Testis (tissue), 3 donors: ENCODE results near the gene LGALS3BP. TPM values are rescaled to one million over a fixed set of nuclear protein-coding genes. Genes with fewer than 3 reads are reported as not detected.

ENCODE experiments used
- DNase-seq: peaks from one replicate; pipeline ENCODE4 v3.0.0-alpha.2; 2019
- H3K27ac ChIP-seq, 2 donors: fragments of 200-600 bp; sonication (generic); one replicate each; pipeline ENCODE4 v1.5.1; 2019
- H3K27me3 ChIP-seq: fragments of 200-600 bp; sonication (generic); one replicate; pipeline ENCODE4 v1.5.1; 2019
- H3K36me3 ChIP-seq: fragments of 200-600 bp; sonication (generic); one replicate; pipeline ENCODE4 v1.5.1; 2017; ENCODE audit warnings: low read depth; ENCODE audit errors: missing control alignments
- H3K4me1 ChIP-seq: fragments of 200-600 bp; sonication (generic); one replicate; pipeline ENCODE4 v1.5.1; 2019
- H3K4me3 ChIP-seq, 2 donors: fragments of 200-600 bp; sonication (generic); one replicate each; pipeline ENCODE4 v1.5.1; 2017 to 2019
- H3K9me3 ChIP-seq: fragments of 200-600 bp; sonication (generic); one replicate; pipeline ENCODE4 v1.5.1; 2017
- CTCF ChIP-seq, 3 experiments: fragments of 450-650 bp in 2 of 3; fragments of 200-600 bp in 1 of 3; sonication (generic) in 1 of 3; IDR thresholded peaks; one replicate each; pipeline ENCODE4 v1.5.1; 2016 to 2019; ENCODE audit warnings: antibody characterized with exemption in 3 of 3, mild to moderate bottlenecking in 2 of 3, moderate library complexity in 1 of 3
- POLR2A ChIP-seq: fragments of 450-650 bp; IDR thresholded peaks from one replicate; pipeline ENCODE4 v1.6.1; 2017; ENCODE audit warnings: antibody characterized with exemption, mild to moderate bottlenecking, moderate library complexity
- WGBS, 2 donors: methylation state at CpG; one replicate each; pipeline ENCODE4 v1.1.5; 2018; 5-methylcytosine and 5-hydroxymethylcytosine counted together
- intact Hi-C: fragments of 100-400 bp; cut with DNase I; formaldehyde crosslinking; loops from one replicate; pipeline ENCODE4 v1.15.1; 2023; ENCODE audit warnings: low total_unique reads
- polyA plus RNA-seq: library from polyadenylated mRNA; stranded (reverse); fragments of 350-450 nt; fragmentation: Illumina TruSeq; extraction: RNeasy Lipid Tissue Mini Kit (QIAGEN cat#74804); gene quantifications from one replicate; pipeline ENCODE4 v1.2.3, GENCODE V29; 2014; ENCODE audit warnings: low read depth, low replicate concordance; ENCODE audit not compliant: insufficient read depth
- total RNA-seq, 2 donors: library from RNA; depleted of rRNA; stranded (reverse); fragments of >200 nt; gene quantifications; one replicate each; pipeline ENCODE4 v1.2.3, GENCODE V29; 2016

LGALS3BP gene
- total and polyA plus RNA-seq, 3 donors from 2014 or later: 328 to 845 (median 498) TPM

- intact Hi-C loops: no loop called here
- 5 to 11% methylated on average over 27 to 33 of the region's 33 CpGs for WGBS, 2 donors
- H3K27me3 ChIP-seq: no peaks in the 10 kb centered on the region
Observed at GRCh38 chr17:78925662-78926555, 53.8 kb downstream of the LGALS3BP start.

GRCh38 chr17:78925234-78925633 lies 54.5 kb downstream of the LGALS3BP start, which contains the start of gene TIMP2:
Gene TIMP2 (minus strand): TSS chr17:78925387. CDS start chr17:78925088, 299 bp downstream.
- 2% methylated on average over 23 of the region's 52 CpGs; no CpG with 5 or more reads in 1 of the 2 donors for WGBS, 2 donors
- peaks cover 42% of the 10 kb centered on the region for H3K4me1 ChIP-seq

More at GRCh38 chr17:78925662-78926555, 53.8 kb downstream of the LGALS3BP start:
- TF ChIP-seq CTCF (IDR thresholded peaks at IDR 0.05) (no peak), POLR2A (no peak)
- no peaks in the 10 kb centered on the region for H3K9me3 ChIP-seq
- no peaks in the 10 kb centered on the region for H3K36me3 ChIP-seq
- H3K27ac ChIP-seq: peak overlapping the region; percentile 93 to 98
- H3K4me3 ChIP-seq: peak overlapping the region; percentile 70 to 79
- H3K4me1 ChIP-seq: peaks cover 35% of the 10 kb centered on the region
- peak; percentile 90 for DNase-seq

GRCh38 chr17:78924481-78925151 lies 55.1 kb downstream of the LGALS3BP start:
- DNase-seq: no peak
- intact Hi-C loops: loop anchor here (5.0 kb wide), 1 partner anchor 42 kb away; no protein-coding TSS in a partner anchor
- no peak for TF ChIP-seq POLR2A
- TF ChIP-seq CTCF (IDR thresholded peaks at IDR 0.05): no peak
- WGBS, 2 donors: 0 to 1% methylated on average over 18 to 25 of the region's 64 CpGs
- H3K4me3 ChIP-seq: peak overlapping the region; percentile 70 to 89
- H3K9me3 ChIP-seq: no peaks in the 10 kb centered on the region
- peak overlapping the region; percentile 89 to 98 for H3K27ac ChIP-seq
- peaks cover 48% of the 10 kb centered on the region for H3K4me1 ChIP-seq
- H3K27me3 ChIP-seq: no peaks in the 10 kb centered on the region
- H3K36me3 ChIP-seq: no peaks in the 10 kb centered on the region

More at GRCh38 chr17:78925234-78925633, 54.5 kb downstream of the LGALS3BP start, which contains the start of gene TIMP2:
- Histone ChIP-seq H3K4me3 (peak within 1 kb of the TSS; percentile 70 to 89), H3K36me3 (no peaks in the 10 kb centered on the region), H3K27ac (peak within 1 kb of the TSS; percentile 93 to 98), H3K27me3 (no peaks in the 10 kb centered on the region), H3K9me3 (no peaks in the 10 kb centered on the region)
- TF ChIP-seq CTCF (IDR thresholded peaks at IDR 0.05): no peak
- intact Hi-C loops: no loop called here
- DNase-seq: peak; percentile 91

GRCh38 chr17:78923660-78924453 lies 55.9 kb downstream of the LGALS3BP start:
- 1 to 4% methylated on average over 19 to 22 of the region's 28 CpGs for WGBS, 2 donors
- Histone ChIP-seq H3K36me3 (no peaks in the 10 kb centered on the region), H3K9me3 (no peaks in the 10 kb centered on the region), H3K27ac (peak overlapping the region; percentile 89 to 98), H3K4me1 (peaks cover 55% of the 10 kb centered on the region), H3K27me3 (no peaks in the 10 kb centered on the region), H3K4me3 (peak overlapping the region; percentile 70 to 89)
- DNase-seq: peak; percentile 86
- TF ChIP-seq POLR2A: no peak
- TF ChIP-seq CTCF (IDR thresholded peaks at IDR 0.05): no peak
- intact Hi-C loops: loop anchor here (5.0 kb wide), 1 partner anchor 42 kb away; no protein-coding TSS in a partner anchor
